HG03175 (cell line): ENCODE results near the gene SMAD2.

Experiments
- ATAC-seq: cut with Tn5 transposase; IDR thresholded peaks from one replicate; pipeline ENCODE4 v1.9.1; 2021; ENCODE audit warnings: mild to moderate bottlenecking, moderate library complexity; ENCODE audit not compliant: unreplicated experiment

Gene SMAD2

GRCh38 chr18:47898696-47899095 lies 31.8 kb downstream of the SMAD2 start:
- ATAC-seq, result no peak

- ATAC-seq, result no peak
These were observed 32.4 kb downstream of the SMAD2 start for GRCh38 chr18:47898055-47898454.

- ATAC-seq, result no peak
These were observed 34.8 kb downstream of the SMAD2 start for GRCh38 chr18:47895565-47896250.

GRCh38 chr18:47893939-47894699 lies 36.3 kb downstream of the SMAD2 start:
- ATAC-seq, result no peak

GRCh38 chr18:47893047-47893446 lies 37.4 kb downstream of the SMAD2 start:
- ATAC-seq, result no peak

GRCh38 chr18:47888156-47888555 lies 42.3 kb downstream of the SMAD2 start:
- no peak for ATAC-seq

GRCh38 chr18:47887227-47887626 lies 43.2 kb downstream of the SMAD2 start:
- ATAC-seq, result no peak

GRCh38 chr18:47883771-47884413 lies 46.6 kb downstream of the SMAD2 start:
- no peak for ATAC-seq

- no peak for ATAC-seq
These were observed 47.8 kb downstream of the SMAD2 start for GRCh38 chr18:47882641-47883040.

- no peak for ATAC-seq
These were observed 48.6 kb downstream of the SMAD2 start for GRCh38 chr18:47881752-47882455.

GRCh38 chr18:47881042-47881441 lies 49.4 kb downstream of the SMAD2 start:
- no peak for ATAC-seq

GRCh38 chr18:47877892-47878291 lies 52.6 kb downstream of the SMAD2 start:
- ATAC-seq, result no peak

- no peak for ATAC-seq
These were observed 53.6 kb downstream of the SMAD2 start for GRCh38 chr18:47876813-47877212.

- no peak for ATAC-seq
These were observed 56.8 kb downstream of the SMAD2 start for GRCh38 chr18:47873625-47874024.

GRCh38 chr18:47872426-47872825 lies 58.0 kb downstream of the SMAD2 start:
- no peak for ATAC-seq

GRCh38 chr18:47871288-47871687 lies 59.2 kb downstream of the SMAD2 start:
- no peak for ATAC-seq

- no peak for ATAC-seq
These were observed 59.9 kb downstream of the SMAD2 start for GRCh38 chr18:47870605-47871004.

- no peak for ATAC-seq
These were observed 61.7 kb downstream of the SMAD2 start for GRCh38 chr18:47868744-47869143.

GRCh38 chr18:47865183-47865582 lies 65.3 kb downstream of the SMAD2 start:
- ATAC-seq, result no peak

GRCh38 chr18:47863041-47863440 lies 67.4 kb downstream of the SMAD2 start:
- ATAC-seq, result no peak

- no peak for ATAC-seq
These were observed 71.9 kb downstream of the SMAD2 start for GRCh38 chr18:47858607-47859006.
